Esophagus muscularis mucosa (tissue), 4 donors: ENCODE measurements around the gene CX3CR1.

Experiments used
- CTCF ChIP-seq, 3 experiments: fragments of 200-600 bp in 2 of 3; fragments of 450-650 bp in 1 of 3; sonication (generic) in 2 of 3; IDR thresholded peaks; one replicate each; pipeline ENCODE4 v1.5.1; 2017 to 2019; ENCODE audit warnings: antibody characterized with exemption in 3 of 3, mild to moderate bottlenecking in 2 of 3, moderate library complexity in 1 of 3
- EP300 ChIP-seq: sonication (generic); formaldehyde crosslinking; IDR thresholded peaks from one replicate; pipeline ENCODE4 v1.6.1; 2017; ENCODE audit warnings: antibody characterized with exemption
- POLR2AphosphoS5 ChIP-seq, 2 donors: sonication (generic); formaldehyde crosslinking; IDR thresholded peaks; one replicate each; pipeline ENCODE4 v1.6.1; 2017; ENCODE audit warnings: antibody characterized with exemption in 2 of 2

- TF ChIP-seq CTCF (IDR thresholded peaks at IDR 0.05) (peak in 2 of 3 experiments; percentile 4 to 22), POLR2AphosphoS5 (IDR thresholded peaks at IDR 0.05) (peak; percentile 29 to 60), EP300 (no peak)
These were observed 29.6 kb downstream of the CX3CR1 start for GRCh38 chr3:39250116-39250747.
